H1 (cell line): ENCODE measurements around the gene CD300E. TPM values are rescaled to one million over a fixed set of nuclear protein-coding genes. Genes with fewer than 3 reads are reported as not detected.

Experiments used
- CTCF ChIA-PET: fragments of 300-600 bp; sonication (Branson Sonifier 250); formaldehyde crosslinking; loops from one replicate; lab custom pipeline; 2021; ENCODE audit not compliant: partially characterized antibody; lab: Charles Lee
- POLR2A ChIA-PET: fragments of 300-600 bp; sonication (Branson Sonifier 250); formaldehyde crosslinking; loops from one replicate; lab custom pipeline; 2021; ENCODE audit warnings: inconsistent platforms; ENCODE audit not compliant: partially characterized antibody; lab: Charles Lee
- DNase-seq, 2 experiments: peaks; one replicate each; pipeline versions ENCODE4 v3.0.0 to v3.0.0-alpha.2; 2010 to 2022; ENCODE audit warnings: low spot score in 2 of 2, low read depth in 1 of 2, mixed read lengths in 1 of 2
- FAIRE-seq: peaks from 2 replicates; lab custom pipeline; 2011; peaks lifted over from hg19 to GRCh38; lab: Jason Lieb, UNC
- H2AFZ ChIP-seq: 2 replicates; pipeline ENCODE4 v1.8.1; 2012; ENCODE audit warnings: low read length, inconsistent platforms
- H2AK5ac ChIP-seq: 2 replicates; pipeline ENCODE4 v1.6.1; 2013; ENCODE audit warnings: low read depth, low read length
- H2BK120ac ChIP-seq: replicated peaks from 2 replicates; pipeline ENCODE3; 2013; ENCODE audit warnings: low read depth, low read length, inconsistent platforms
- H2BK12ac ChIP-seq: 2 replicates; pipeline ENCODE4 v1.6.1; 2013; ENCODE audit warnings: low read depth, low read length
- H2BK15ac ChIP-seq: 2 replicates; pipeline ENCODE4 v1.6.1; 2013; ENCODE audit warnings: low read length
- H2BK20ac ChIP-seq: 2 replicates; pipeline ENCODE4 v1.6.1; 2013; ENCODE audit warnings: low read length
- H2BK5ac ChIP-seq: 2 replicates; pipeline ENCODE4 v1.6.1; 2013; ENCODE audit warnings: low read depth, low read length
- H3K14ac ChIP-seq: 2 replicates; pipeline ENCODE4 v1.6.1; 2013; ENCODE audit warnings: inconsistent platforms; ENCODE audit not compliant: insufficient read length
- H3K18ac ChIP-seq: 2 replicates; pipeline ENCODE4 v1.6.1; 2013; ENCODE audit warnings: low read length; ENCODE audit errors: extremely low read depth
- H3K23ac ChIP-seq: 2 replicates; pipeline ENCODE4 v1.6.1; 2013; ENCODE audit warnings: inconsistent platforms; ENCODE audit not compliant: insufficient read length
- H3K23me2 ChIP-seq: 2 replicates; pipeline ENCODE4 v1.6.1; 2013; ENCODE audit warnings: low read depth, low read length
- H3K27ac ChIP-seq: 2 replicates; pipeline ENCODE4 v1.6.1; 2011; ENCODE audit warnings: low read depth, low read length, inconsistent platforms
- H3K27me3 ChIP-seq, 4 experiments: replicated peaks in 1 of 4; 1 replicate in 1 of 4; 2 replicates in 3 of 4; pipeline versions ENCODE4 v1.6.1 to v1.8.1; 2011 to 2013; ENCODE audit warnings: low read length in 3 of 4, mild to moderate bottlenecking in 3 of 4, inconsistent platforms in 2 of 4, mixed read lengths in 2 of 4, moderate library complexity in 1 of 4; ENCODE audit not compliant: control insufficient read depth in 3 of 4, insufficient read depth in 3 of 4; ENCODE audit errors: extremely low read depth in 1 of 4
- H3K36me3 ChIP-seq, 4 experiments: 2 replicates each; pipeline versions ENCODE4 v1.6.1 to v1.8.1; 2011 to 2013; ENCODE audit warnings: mild to moderate bottlenecking in 4 of 4, low read length in 3 of 4, moderate library complexity in 2 of 4, control low read depth in 1 of 4, inconsistent platforms in 1 of 4; ENCODE audit not compliant: insufficient read depth in 4 of 4, control insufficient read depth in 2 of 4
- H3K4ac ChIP-seq: replicated peaks from 2 replicates; pipeline ENCODE3; 2013; ENCODE audit warnings: low read length, low read depth, mixed read lengths, inconsistent platforms; ENCODE audit not compliant: insufficient read length
- H3K4me1 ChIP-seq, 4 experiments: replicated peaks in 1 of 4; 1 replicate in 1 of 4; 2 replicates in 3 of 4; pipeline versions ENCODE4 v1.6.1 to v1.8.1; 2011 to 2013; ENCODE audit warnings: low read length in 3 of 4, inconsistent platforms in 2 of 4, mixed read lengths in 1 of 4; ENCODE audit not compliant: insufficient read depth in 4 of 4, control insufficient read depth in 3 of 4
- H3K4me2 ChIP-seq, 2 experiments: 2 replicates each; pipeline versions ENCODE4 v1.6.1 to v1.8.1; 2011 to 2013; ENCODE audit warnings: low read depth in 2 of 2, low read length in 2 of 2, control low read depth in 1 of 2, inconsistent platforms in 1 of 2, mild to moderate bottlenecking in 1 of 2; ENCODE audit not compliant: insufficient read depth in 1 of 2
- H3K4me3 ChIP-seq, 4 experiments: fragments of 200-600, 300-600 bp in 1 of 4; sonication (generic), shearing (Covaris generic), sonication (Bioruptor Twin) in 1 of 4; 2 replicates each; pipeline versions ENCODE4 v1.5.1 to v1.8.1; 2011 to 2016; ENCODE audit warnings: low read length in 4 of 4, low read depth in 3 of 4, control low read depth in 2 of 4, inconsistent platforms in 2 of 4, mild to moderate bottlenecking in 2 of 4, mixed read lengths in 1 of 4, moderate library complexity in 1 of 4; ENCODE audit not compliant: insufficient read depth in 2 of 4; ENCODE audit errors: extremely low read depth in 1 of 4
- H3K56ac ChIP-seq: replicated peaks from 2 replicates; pipeline ENCODE3; 2013; ENCODE audit warnings: low read depth, mild to moderate bottlenecking, mixed read lengths, low read length, inconsistent platforms; ENCODE audit not compliant: insufficient read length
- H3K79me1 ChIP-seq: 2 replicates; pipeline ENCODE4 v1.6.1; 2013; ENCODE audit warnings: low read depth, low read length, control low read depth
- H3K79me2 ChIP-seq, 2 experiments: 2 replicates each; pipeline versions ENCODE4 v1.6.1 to v1.8.1; 2012 to 2013; ENCODE audit warnings: low read length in 2 of 2, mild to moderate bottlenecking in 2 of 2, inconsistent platforms in 1 of 2; ENCODE audit not compliant: insufficient read depth in 2 of 2, control insufficient read depth in 1 of 2
- H3K9ac ChIP-seq, 4 experiments: replicated peaks in 1 of 4; 1 replicate in 1 of 4; 2 replicates in 3 of 4; pipeline versions ENCODE4 v1.6.1 to v1.8.1; 2011 to 2013; ENCODE audit warnings: low read depth in 3 of 4, low read length in 3 of 4, control low read depth in 2 of 4, mild to moderate bottlenecking in 2 of 4, moderate library complexity in 2 of 4, inconsistent platforms in 1 of 4; ENCODE audit errors: extremely low read depth in 1 of 4
- H3K9me3 ChIP-seq, 2 experiments: 2 replicates each; pipeline versions ENCODE4 v1.6.1 to v1.8.1; 2012 to 2013; ENCODE audit warnings: mild to moderate bottlenecking in 2 of 2, moderate library complexity in 2 of 2, control low read depth in 1 of 2, inconsistent platforms in 1 of 2, low read depth in 1 of 2, low read length in 1 of 2, mixed read lengths in 1 of 2; ENCODE audit not compliant: insufficient read depth in 2 of 2
- H4K20me1 ChIP-seq, 2 experiments: replicated peaks in 1 of 2; 2 replicates each; pipeline versions ENCODE3 to v1.8.1; 2011 to 2013; ENCODE audit warnings: inconsistent platforms in 2 of 2, low read length in 2 of 2, mild to moderate bottlenecking in 1 of 2; ENCODE audit not compliant: insufficient read depth in 2 of 2, control insufficient read depth in 1 of 2
- H4K5ac ChIP-seq: 2 replicates; pipeline ENCODE4 v1.6.1; 2013; ENCODE audit warnings: low read length, low read depth, mixed read lengths, inconsistent platforms; ENCODE audit not compliant: insufficient read length
- H4K8ac ChIP-seq: 2 replicates; pipeline ENCODE4 v1.8.0; 2013; ENCODE audit warnings: mild to moderate bottlenecking, moderate library complexity, low read length, inconsistent platforms; ENCODE audit not compliant: insufficient read depth; ENCODE audit errors: extremely low read depth
- H4K91ac ChIP-seq: replicated peaks from 2 replicates; pipeline ENCODE3; 2013; ENCODE audit warnings: low read length, mixed read lengths, inconsistent platforms; ENCODE audit not compliant: insufficient read length
- HDAC6 ChIP-seq: IDR thresholded peaks from one replicate; pipeline ENCODE4 v1.7.1; 2012; ENCODE audit warnings: low read depth, mild to moderate bottlenecking, inconsistent platforms, low read length, moderate library complexity
- KDM4A ChIP-seq: IDR thresholded peaks from one replicate; pipeline ENCODE4 v1.7.1; 2012; ENCODE audit warnings: low read depth, mild to moderate bottlenecking, moderate library complexity, low read length, inconsistent platforms; ENCODE audit not compliant: severe bottlenecking
- KDM5A ChIP-seq: fragments of 200-600 bp; IDR thresholded peaks from 2 replicates; pipeline ENCODE4 v1.7.1; 2012; ENCODE audit warnings: mild to moderate bottlenecking, low read length, inconsistent platforms, mixed read lengths
- NRF1 ChIP-seq: IDR thresholded peaks from 2 replicates; pipeline ENCODE4 v1.6.1; 2011; ENCODE audit warnings: mild to moderate bottlenecking, low read depth, low read length, improper control_type of control experiment
- SP1 ChIP-seq: IDR thresholded peaks from 2 replicates; pipeline ENCODE4 v1.6.1; 2011; ENCODE audit warnings: low read depth, low read length
- SUZ12 ChIP-seq: fragments of 200-600 bp; sonication (generic); IDR thresholded peaks from 2 replicates; pipeline ENCODE4 v1.6.1; 2012; ENCODE audit warnings: mild to moderate bottlenecking, inconsistent platforms, low read length, moderate library complexity, mixed read lengths
- TAF7 ChIP-seq: optimal IDR thresholded peaks from 2 replicates; pipeline ENCODE3; 2011; ENCODE audit warnings: low read depth, mild to moderate bottlenecking, inconsistent platforms, low read length, moderate library complexity, borderline replicate concordance
- ZNF274 ChIP-seq: IDR thresholded peaks from 2 replicates; pipeline ENCODE4 v1.7.0; 2012; ENCODE audit warnings: low read length, borderline replicate concordance; ENCODE audit errors: extremely low read depth
- WGBS, 2 experiments: shearing (Covaris generic) in 1 of 2; methylation state at CpG; one replicate each; pipeline versions ENCODE4 v1.1.6 to v1.1.7; 2013 to 2015; ENCODE audit warnings: low lambda C conversion rate in 2 of 2, mixed read lengths in 2 of 2, inconsistent platforms in 1 of 2, low coverage in 1 of 2, missing lambda C conversion rate in 1 of 2; ENCODE audit not compliant: insufficient replicate concordance in 2 of 2, insufficient coverage in 1 of 2, insufficient read length in 1 of 2; ENCODE audit errors: extremely low coverage in 1 of 2, missing lambda C conversion rate in 1 of 2; 5-methylcytosine and 5-hydroxymethylcytosine counted together
- polyA plus RNA-seq, 7 experiments: library from polyadenylated mRNA; depleted of rRNA in 3 of 7; stranded (reverse) in 5 of 7; unstranded in 2 of 7; fragments of >200 nt in 5 of 7; fragments of 200-250 nt in 2 of 7; gene quantifications; 1 replicate in 5 of 7; 2 replicates in 1 of 7; 4 replicates in 1 of 7; pipeline versions ENCODE4 v1.2.1 to v1.2.3, GENCODE V29; 2011 to 2013; ENCODE audit warnings: missing spikeins in 2 of 7, mixed read lengths in 2 of 7
- total RNA-seq: library from RNA; stranded (reverse); fragmentation: NEBNext Ultra II Directional; extraction: Animal tissue kit (Norgen Biotek cat#: 25700); gene quantifications from 2 replicates; pipeline ENCODE4 v1.2.1, GENCODE V29; 2021

CD300E gene
- total and polyA plus RNA-seq, 2 of the 8 experiments (the other 6 are each of a cell fraction or from before 2014, with no cell fraction given), result not detected

DNA sequence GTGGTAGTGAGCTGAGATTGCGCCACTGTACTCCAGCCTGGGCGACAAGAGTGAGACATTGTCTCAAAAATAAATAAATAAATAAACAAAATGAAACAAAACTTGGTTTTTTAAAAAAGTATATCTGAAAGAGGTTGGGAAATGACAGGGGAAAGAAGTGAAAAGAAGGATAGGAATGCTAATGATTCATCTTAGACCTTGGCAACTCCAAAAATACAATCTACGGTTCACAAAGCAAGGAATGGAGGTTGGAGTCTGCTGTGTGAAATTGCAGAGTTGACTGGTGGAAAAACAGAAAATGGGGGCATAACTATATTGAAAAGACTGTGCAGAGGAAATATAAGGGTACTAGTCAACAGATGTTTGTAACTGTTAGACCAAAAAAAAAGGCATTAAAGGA, 40.0 kb upstream of the CD300E start:
- no peak overlapping the region for H3K4ac ChIP-seq
- H3K23me2 ChIP-seq, result no peaks in the 10 kb centered on the region
- H3K27ac ChIP-seq, result no peak overlapping the region
- H2BK15ac ChIP-seq, result no peak overlapping the region
- no peak overlapping the region for H3K18ac ChIP-seq
- H3K14ac ChIP-seq, result no peak overlapping the region
- no peak overlapping the region for H2BK5ac ChIP-seq
- no peaks in the 10 kb centered on the region for H4K20me1 ChIP-seq
- TF ChIP-seq ZNF274 (no peak), KDM4A (no peak), TAF7 (no peak), NRF1 (no peak), KDM5A (no peak), HDAC6 (no peak), SP1 (no peak), SUZ12 (no peak)
- no peak overlapping the region for H3K4me2 ChIP-seq
- H3K27me3 ChIP-seq, result peaks cover 0 to 2% (median 0%) of the 10 kb centered on the region in 4 experiments; a peak in 1 of 7 replicates
- H3K36me3 ChIP-seq, result no peaks in the 10 kb centered on the region
- no peak overlapping the region for H2AFZ ChIP-seq
- no peak overlapping the region for H2AK5ac ChIP-seq
- no peak overlapping the region for H4K91ac ChIP-seq
- no peaks in the 10 kb centered on the region for H3K79me2 ChIP-seq
- no peak overlapping the region for H3K9ac ChIP-seq
- no peak overlapping the region for H3K23ac ChIP-seq
- no peak overlapping the region for H3K4me3 ChIP-seq
- POLR2A ChIA-PET, result interaction anchor here (0.7 kb wide), 2 partner anchors 98 to 291 kb away, joined by 3 read pairs; no protein-coding TSS in a partner anchor
- 0 out of 7 replicates have a peak, but pooled peaks cover 0 to 2% (median 0%) of the 10 kb centered on the region in 4 experiments for H3K4me1 ChIP-seq
- no peak overlapping the region for H2BK12ac ChIP-seq
- no peaks in the 10 kb centered on the region for H3K79me1 ChIP-seq
- no peak for DNase-seq
- H4K5ac ChIP-seq, result no peak overlapping the region
- WGBS, 2 experiments, result 98% methylated on average over 3 of the region's 3 CpGs; no CpG with 5 or more reads in 1 of the 2 experiments
- CTCF ChIA-PET, result interaction anchor here (0.6 to 1.9 kb wide), 7 partner anchors 9 to 296 kb away, joined by 3 to 5 read pairs (median 4); partner anchors contain the start of gene GPR142
- no peak overlapping the region for H2BK120ac ChIP-seq
- H4K8ac ChIP-seq, result no peak overlapping the region
- no peaks in the 10 kb centered on the region for H3K9me3 ChIP-seq
- H2BK20ac ChIP-seq, result no peak overlapping the region
- no peak for FAIRE-seq
- H3K56ac ChIP-seq, result no peak overlapping the region
